Left renal pelvis (tissue), 4 donors: ENCODE data around the gene COX6A1. TPM values are rescaled to one million over a fixed set of nuclear protein-coding genes. Genes with fewer than 3 reads are reported as not detected.
"Not testable (repeated sequence)": the region's sequence is repeated elsewhere in the genome, so short reads cannot be mapped to it uniquely, and the experiment has no call there.

Experiments used
- DNase-seq, 4 donors: peaks; one replicate each; pipeline ENCODE4 v3.0.0-alpha.2; 2013; ENCODE audit warnings: low read depth in 4 of 4, low spot score in 3 of 4
- polyA plus RNA-seq, 4 donors: library from polyadenylated mRNA; unstranded; fragments of 120-200 nt; gene quantifications; one replicate each; pipeline ENCODE4 v1.2.1, GENCODE V29; 2013; ENCODE audit not compliant: insufficient read length in 4 of 4

Gene COX6A1
- polyA plus RNA-seq, 4 donors = 177 to 336 (median 300) TPM

DNA sequence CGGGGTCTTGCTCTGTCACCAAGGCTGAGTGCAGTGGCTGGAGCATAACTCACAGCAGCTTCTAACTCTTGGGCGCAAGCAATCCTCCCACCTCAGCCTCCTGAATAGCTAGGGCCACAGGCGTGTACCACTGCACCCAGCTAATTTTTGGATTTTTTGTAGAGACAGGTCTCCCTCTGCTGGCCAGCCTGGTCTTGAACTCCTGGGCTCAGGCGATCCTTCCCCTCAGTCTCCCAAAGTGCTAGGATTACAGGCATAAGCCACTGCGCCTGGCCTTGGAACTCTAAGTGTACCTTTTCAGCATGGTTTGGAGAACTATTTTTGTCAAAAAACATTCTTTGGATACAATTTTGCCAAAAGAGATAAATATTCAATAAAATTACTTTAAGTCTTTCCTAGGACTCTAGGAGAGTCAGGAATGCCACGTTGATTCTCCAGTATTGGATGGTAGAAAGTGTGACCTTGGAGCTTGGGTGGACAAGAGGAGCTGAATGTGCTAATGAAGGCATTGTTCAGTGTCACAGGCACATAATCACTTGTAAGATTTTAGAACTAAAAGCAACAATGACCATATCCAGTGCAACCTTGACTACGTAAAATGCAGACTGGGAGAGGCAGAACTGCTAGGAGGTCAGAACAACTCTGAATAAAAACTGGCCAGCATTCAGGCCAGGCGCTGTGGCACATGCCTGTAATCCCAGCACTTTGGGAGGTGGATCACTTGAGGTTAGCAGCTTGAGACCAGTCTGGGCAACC lies 28.8 kb downstream of the COX6A1 start:
- DNase-seq = no peak

DNA sequence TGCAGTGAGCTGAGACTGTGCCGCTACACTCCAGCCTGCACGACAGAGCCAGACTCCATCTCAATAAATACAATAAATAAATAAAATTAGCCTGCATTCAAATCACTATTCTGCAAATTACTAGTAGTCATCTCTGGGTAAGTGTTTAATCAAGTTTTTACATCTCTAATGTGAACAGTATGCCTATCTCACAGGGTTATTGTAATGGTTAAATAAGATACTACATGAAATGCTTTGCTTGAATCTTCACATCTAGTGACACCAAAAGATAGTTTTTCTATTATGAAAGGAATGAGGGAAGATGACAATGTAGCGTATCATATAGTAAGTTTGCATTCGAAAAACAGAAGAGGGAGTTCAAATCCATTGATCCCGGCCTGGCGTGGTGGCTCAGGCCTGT lies 29.5 kb downstream of the COX6A1 start:
- DNase-seq = no peak

DNA sequence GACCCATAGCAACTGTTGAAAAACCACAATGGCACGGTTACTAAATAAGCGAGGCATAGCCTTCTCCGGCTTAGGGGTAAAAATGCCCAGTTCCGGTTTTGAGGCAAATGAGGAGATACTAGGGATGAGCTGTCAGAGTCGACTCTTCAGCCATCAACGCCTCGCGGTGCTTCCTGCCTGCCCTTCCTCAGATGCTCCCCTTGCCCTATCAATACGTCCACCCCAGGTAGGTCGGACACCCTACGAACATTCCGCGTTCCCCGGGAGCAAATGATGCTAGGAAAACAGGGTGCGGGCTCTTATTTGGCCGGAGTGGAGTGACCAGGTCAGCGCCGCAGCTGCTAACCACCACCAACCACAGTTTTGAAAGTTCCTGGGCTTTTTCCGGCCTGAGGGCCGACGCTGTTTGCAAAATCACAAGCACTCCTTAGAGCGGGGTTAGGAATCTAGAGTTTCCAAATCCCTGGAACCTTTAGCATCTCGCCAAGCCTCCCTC lies 30.5 kb downstream of the COX6A1 start:
- no peak for DNase-seq

- no peak for DNase-seq
Measured at GRCh38 chr12:120468821-120469449, 31.0 kb downstream of the COX6A1 start.

DNA sequence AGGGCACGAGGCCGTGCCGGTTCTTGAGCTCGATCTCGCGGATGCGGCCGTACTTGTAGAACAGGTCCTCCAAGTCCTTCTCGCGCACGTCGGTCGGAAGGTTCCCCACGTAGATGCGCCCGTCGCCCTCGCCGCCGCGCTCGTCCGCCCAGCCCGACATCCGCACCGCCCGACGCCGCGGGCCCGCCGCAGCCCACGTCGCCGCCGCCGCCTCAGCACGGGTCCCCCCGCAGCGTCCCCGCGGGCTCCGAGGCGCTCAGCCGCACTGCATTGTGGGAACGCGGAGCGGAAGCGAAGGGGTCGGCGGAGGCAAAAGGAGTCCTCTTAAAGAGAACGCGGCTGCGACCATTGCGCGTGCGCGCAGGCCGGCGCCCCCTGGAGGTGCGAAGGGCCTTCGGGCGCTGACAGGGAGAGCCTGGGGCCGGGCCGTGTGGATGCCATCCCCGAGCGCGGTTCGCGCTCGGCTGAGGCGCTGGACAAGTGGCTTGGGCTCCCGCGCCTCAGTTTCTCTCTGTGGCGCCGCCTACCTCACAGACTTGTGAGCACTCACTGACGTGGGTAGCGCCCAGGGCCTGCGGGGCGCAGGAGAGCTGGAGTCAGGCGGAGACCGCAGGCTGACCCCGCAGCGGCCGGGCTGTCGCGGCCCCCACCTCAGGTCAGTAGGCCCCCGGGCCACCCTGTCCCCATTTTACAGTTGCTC lies 31.7 kb downstream of the COX6A1 start, which contains the start of gene SRSF9:
Gene SRSF9, minus strand, starts transcription at position 299 of the 700 bp plus-strand sequence. Its CDS starts 139 bp downstream, at position 160.
- peak; percentile 90 to 93 (median 92) for DNase-seq

- no peak for DNase-seq
Measured at GRCh38 chr12:120470150-120470784, 32.4 kb downstream of the COX6A1 start.

DNA sequence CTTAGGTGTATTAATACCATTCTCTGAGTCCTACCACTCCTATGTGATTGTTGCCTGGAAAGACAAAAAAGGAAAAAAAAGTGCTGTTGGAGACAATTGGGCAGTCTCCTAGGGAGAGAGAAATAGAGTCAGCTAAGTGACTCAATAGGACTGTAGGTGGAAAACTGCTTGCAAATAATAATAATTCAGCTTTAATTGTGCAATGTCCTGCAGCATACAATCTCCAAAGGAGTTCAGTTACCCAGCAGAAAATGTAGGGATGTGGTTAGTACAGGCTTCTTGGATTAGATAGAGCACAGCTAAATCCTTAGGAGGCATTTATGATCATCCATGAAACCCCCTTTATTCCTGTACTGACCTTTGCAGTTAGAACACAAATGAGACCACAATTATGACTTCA lies 34.6 kb downstream of the COX6A1 start:
- no peak for DNase-seq

- no peak for DNase-seq
Measured at GRCh38 chr12:120473807-120474615, 36.1 kb downstream of the COX6A1 start.

DNA sequence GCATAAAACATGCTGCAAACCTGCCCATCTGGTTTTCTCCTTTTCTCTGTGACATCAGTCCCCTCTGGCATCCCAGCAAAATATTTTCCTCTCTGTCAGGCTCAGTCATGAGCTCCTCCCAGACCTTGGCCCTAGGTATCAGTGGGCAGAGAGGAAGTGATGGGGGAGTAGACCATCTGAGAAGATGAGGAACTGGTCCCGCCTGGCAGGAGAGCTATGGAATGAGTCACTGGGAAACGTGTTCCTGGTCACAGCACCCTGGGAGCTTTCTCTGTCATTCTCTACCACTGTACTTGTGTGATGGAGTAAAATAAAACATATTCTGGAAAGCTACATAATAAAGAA lies 36.7 kb downstream of the COX6A1 start:
- DNase-seq = no peak

- DNase-seq = no peak
Measured at GRCh38 chr12:120475643-120476042, 37.7 kb downstream of the COX6A1 start.

DNA sequence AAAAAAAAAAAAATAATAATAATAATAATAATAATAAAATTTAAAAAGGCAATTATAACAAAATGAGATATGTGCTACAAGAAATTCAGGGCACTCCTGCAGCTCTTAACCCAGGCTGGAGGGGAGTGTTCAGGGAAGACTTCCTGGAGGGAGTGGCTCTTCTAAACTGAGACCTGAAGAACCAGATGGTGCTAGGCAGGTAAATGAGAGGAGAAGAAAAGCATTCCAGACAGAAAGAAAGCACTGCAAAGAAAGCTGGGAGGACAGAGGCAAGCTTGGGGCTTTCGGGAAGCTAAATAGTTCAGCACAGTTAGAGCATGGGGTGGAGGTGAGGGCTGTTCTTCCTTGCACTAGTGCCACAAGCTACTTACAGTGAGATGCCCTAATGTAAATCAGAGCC lies 41.5 kb downstream of the COX6A1 start:
- DNase-seq = no peak

GRCh38 chr12:120480211-120480610 lies 42.3 kb downstream of the COX6A1 start:
- DNase-seq = no peak

GRCh38 chr12:120481022-120481767 lies 43.3 kb downstream of the COX6A1 start:
- no peak for DNase-seq

DNA sequence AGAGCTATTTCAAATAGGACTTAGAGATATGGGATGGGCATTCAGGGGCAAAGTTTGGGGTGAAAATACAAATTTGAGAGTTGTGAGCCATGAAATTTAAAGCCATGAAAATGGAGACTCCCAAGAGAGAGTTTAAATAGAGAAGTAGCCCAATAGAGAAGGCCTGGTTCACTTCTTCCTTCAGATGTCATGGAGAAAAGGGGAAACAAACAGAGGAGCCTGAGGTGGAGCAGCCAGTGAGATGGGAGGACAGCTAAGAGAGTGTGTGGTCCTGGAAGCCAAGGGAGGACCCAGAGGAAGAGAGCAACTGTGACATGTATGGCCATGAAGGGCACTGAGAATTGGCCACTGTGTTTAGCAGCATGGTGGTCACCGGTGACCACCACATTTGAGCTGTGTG lies 45.7 kb downstream of the COX6A1 start:
- DNase-seq = no peak

GRCh38 chr12:120485961-120486881 lies 48.3 kb downstream of the COX6A1 start:
- no peak for DNase-seq

DNA sequence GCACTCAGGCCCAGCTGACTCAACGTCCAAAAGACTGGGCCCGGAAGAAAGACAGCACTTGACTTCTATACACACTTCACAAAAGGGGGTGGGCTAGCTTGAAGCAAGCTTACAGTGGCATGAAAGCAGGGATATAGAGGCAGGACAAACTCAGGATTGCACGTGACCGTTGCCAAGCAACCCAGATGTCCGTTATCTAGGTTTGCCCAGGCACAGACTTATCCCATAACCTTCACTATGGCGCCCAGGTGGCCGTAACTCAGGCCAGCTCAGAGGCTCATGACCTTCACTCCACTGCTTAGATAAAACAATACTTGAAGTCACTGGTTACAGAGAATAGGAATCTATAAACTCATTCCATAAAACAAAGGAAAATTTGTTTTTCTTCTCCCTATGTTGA lies 49.6 kb downstream of the COX6A1 start:
- not testable (repeated sequence) for DNase-seq

GRCh38 chr12:120488057-120488640 lies 50.2 kb downstream of the COX6A1 start:
- DNase-seq = no peak

- DNase-seq = no peak
Measured at GRCh38 chr12:120489018-120489417, 51.1 kb downstream of the COX6A1 start.
